Kidney epithelial cell (primary cell): Measurements from ENCODE around the gene ATXN7L1. TPM values are rescaled to one million over a fixed set of nuclear protein-coding genes. Genes with fewer than 3 reads are reported as not detected.

Experiments
- DNase-seq: peaks from one replicate; pipeline ENCODE4 v3.0.0-alpha.2; 2010; ENCODE audit warnings: low read depth
- H3K27me3 ChIP-seq: 2 replicates; pipeline ENCODE4 v1.6.0; 2011; ENCODE audit warnings: low read length; ENCODE audit not compliant: control insufficient read depth, insufficient read depth
- H3K36me3 ChIP-seq: 2 replicates; pipeline ENCODE4 v1.5.1; 2011; ENCODE audit warnings: low read length; ENCODE audit not compliant: control insufficient read depth, insufficient read depth
- H3K4me3 ChIP-seq: 2 replicates; pipeline ENCODE4 v1.5.1; 2011; ENCODE audit warnings: low read depth, mild to moderate bottlenecking, control low read depth, low read length
- CTCF ChIP-seq: IDR thresholded peaks from 2 replicates; pipeline ENCODE4 v1.5.1; 2011; ENCODE audit warnings: mild to moderate bottlenecking, moderate library complexity, low read length, control low read depth, inconsistent platforms; ENCODE audit not compliant: insufficient read depth, poor library complexity, severe bottlenecking
- total RNA-seq: library from RNA; depleted of rRNA; stranded (reverse); fragments of >200 nt; gene quantifications from 2 replicates; pipeline ENCODE4 v1.2.3, GENCODE V29; 2015

ATXN7L1 gene
- total RNA-seq, 1 donor from 2014 or later = 2.4 TPM

DNA sequence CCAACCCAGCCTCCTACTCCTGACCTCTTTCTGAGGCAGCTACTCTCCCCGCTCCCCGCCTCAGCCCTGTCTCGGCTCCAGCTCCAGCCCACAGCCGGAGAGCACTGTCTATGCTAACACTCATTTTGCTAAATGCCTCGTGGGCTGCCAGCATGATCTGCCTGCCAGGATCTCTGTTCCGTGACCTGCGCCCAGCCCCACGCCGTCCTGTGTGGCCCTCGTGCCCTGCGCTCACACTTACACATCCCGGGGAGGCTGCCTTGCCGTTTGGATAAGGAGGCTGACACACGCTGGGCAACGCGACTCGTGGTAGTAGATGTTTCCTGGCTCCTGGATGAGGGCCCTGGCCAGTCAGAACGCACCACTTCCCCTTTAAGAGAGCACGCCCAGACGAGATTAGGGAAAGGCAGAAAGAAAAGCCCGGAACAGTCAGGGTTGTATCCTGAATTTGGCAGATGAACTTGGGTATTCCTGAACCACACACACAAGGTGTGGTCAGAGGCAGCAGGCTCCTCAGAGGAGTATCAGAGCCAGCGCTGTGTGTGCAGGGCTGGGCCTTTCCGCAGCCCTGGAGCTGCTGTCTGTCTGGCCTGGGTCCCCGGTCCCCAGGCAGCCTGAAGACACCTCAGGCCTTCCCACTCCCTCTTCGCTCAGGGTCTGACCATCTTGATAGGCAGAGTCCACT, 197.4 kb downstream of the ATXN7L1 start:
- no peaks in the 10 kb centered on the region for H3K27me3 ChIP-seq
- DNase-seq = no peak
- H3K4me3 ChIP-seq = no peak overlapping the region
- no peaks in the 10 kb centered on the region for H3K36me3 ChIP-seq
- TF ChIP-seq CTCF = no peak

- H3K36me3 ChIP-seq = no peaks in the 10 kb centered on the region
- no peak for DNase-seq
- H3K27me3 ChIP-seq = no peaks in the 10 kb centered on the region
- TF ChIP-seq CTCF = no peak
- no peak overlapping the region for H3K4me3 ChIP-seq
Observed at GRCh38 chr7:105677817-105678573, 198.4 kb downstream of the ATXN7L1 start.

DNA sequence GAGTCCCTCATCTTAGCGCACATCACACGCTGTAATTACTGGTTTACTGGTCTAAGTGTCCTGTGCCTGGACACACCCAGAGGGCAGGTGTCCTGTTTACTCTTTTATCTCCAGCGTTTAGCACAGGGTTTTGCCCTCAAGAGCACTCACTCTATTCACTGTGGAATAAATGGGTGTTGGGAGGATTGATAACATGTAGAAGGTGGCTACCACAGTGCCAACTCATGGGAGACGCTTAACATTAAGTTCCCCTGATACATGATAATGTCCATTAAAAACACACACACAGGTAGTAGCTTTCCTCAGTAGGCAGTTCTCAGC, 199.0 kb downstream of the ATXN7L1 start:
- Histone ChIP-seq H3K4me3 (no peak overlapping the region), H3K36me3 (no peaks in the 10 kb centered on the region), H3K27me3 (no peaks in the 10 kb centered on the region)
- no peak for DNase-seq
- no peak for TF ChIP-seq CTCF

- no peak for TF ChIP-seq CTCF
- H3K4me3 ChIP-seq = no peak overlapping the region
- H3K36me3 ChIP-seq = no peaks in the 10 kb centered on the region
- no peak for DNase-seq
- no peaks in the 10 kb centered on the region for H3K27me3 ChIP-seq
Observed at GRCh38 chr7:105675934-105676371, 200.4 kb downstream of the ATXN7L1 start.

DNA sequence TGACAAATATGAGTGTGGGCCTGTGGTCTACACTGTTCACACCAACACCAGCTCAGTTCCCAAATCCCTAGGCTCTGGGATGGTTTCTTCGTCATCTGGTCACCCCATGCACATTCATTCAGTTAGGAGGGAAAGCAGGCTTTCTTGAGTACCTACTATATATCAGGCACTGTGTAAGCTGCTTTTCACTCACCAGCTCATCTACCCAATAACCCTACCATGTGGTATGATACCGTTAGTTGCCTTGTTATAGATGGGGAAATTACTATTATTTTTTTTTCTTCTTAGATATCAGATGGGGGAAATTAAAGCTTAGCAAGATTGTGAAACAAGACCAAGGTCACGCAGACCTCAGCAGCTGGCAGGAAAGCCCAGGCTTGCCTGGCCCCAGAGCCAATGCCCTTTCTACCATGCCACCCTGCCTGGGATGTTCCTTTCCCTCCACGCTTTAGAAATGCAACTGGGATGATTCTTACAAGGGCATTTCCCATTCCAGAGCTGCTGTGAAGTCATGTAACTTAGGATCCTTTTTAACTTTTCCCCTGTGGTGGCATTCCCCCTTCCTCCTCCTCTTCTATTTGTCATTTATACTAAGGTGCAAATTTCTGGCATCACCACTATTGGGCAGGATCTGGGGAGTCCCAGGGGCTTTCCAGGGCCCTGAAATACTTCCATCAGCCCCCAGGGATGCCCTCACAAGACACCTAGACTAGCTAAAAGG, 202.0 kb downstream of the ATXN7L1 start:
- DNase-seq = no peak
- no peaks in the 10 kb centered on the region for H3K36me3 ChIP-seq
- no peaks in the 10 kb centered on the region for H3K27me3 ChIP-seq
- H3K4me3 ChIP-seq = no peak overlapping the region
- TF ChIP-seq CTCF = no peak
